Measurements from ENCODE around the gene RNF20.

GRCh38 chr9:101564252-101564651 lies 30.6 kb downstream of the RNF20 start:
- TF ChIP-seq CTCF (IDR thresholded peaks at IDR 0.05; ENCODE audit: insufficient read depth, low read length, poor library complexity, severe bottlenecking), result no peak
- TF ChIP-seq EZH2phosphoT487 (conservative IDR thresholded peaks at IDR 0.05; ENCODE audit: low read length), result no peak

All from SU-DHL-6 (cell line).